ENCODE measurements around the gene AKAP3. TPM values are rescaled to one million over a fixed set of nuclear protein-coding genes. Genes with fewer than 3 reads are reported as not detected.

Gene AKAP3
- total RNA-seq, 1 experiment from 2014 or later, result 0.26 TPM

- DNase-seq (ENCODE audit: low read depth, low spot score), result no peak
- Histone ChIP-seq H3K4me3 (ENCODE audit: low read depth in 2 of 2, low read length in 2 of 2) (peak overlapping the region; percentile 85 to 99), H3K36me3 (ENCODE audit: control insufficient read depth, insufficient read depth, low read length) (peaks cover 10% of the 10 kb centered on the region), H3K27me3 (ENCODE audit: control insufficient read depth, insufficient read depth, low read length) (no peaks in the 10 kb centered on the region), H3K4me1 (ENCODE audit: control insufficient read depth, insufficient read depth, low read length) (peaks cover 5% of the 10 kb centered on the region; the same call in 1 of the 2 replicates), H3K9me3 (ENCODE audit: control insufficient read depth, insufficient read depth, low read depth, low read length) (no peaks in the 10 kb centered on the region), H3K27ac (ENCODE audit: low read length) (peak overlapping the region; percentile 91)
- intact Hi-C loops (cut with micrococcal nuclease; ENCODE audit: unreplicated experiment), result no loop called here
- no peak for TF ChIP-seq POLR2AphosphoS5 (IDR thresholded peaks at IDR 0.05; ENCODE audit: low read depth, low read length)
- TF ChIP-seq SIN3A (IDR thresholded peaks at IDR 0.05; ENCODE audit: borderline replicate concordance, insufficient read depth, low read depth, low read length), result no peak
- no peak for TF ChIP-seq REST (IDR thresholded peaks at IDR 0.05; ENCODE audit: insufficient read depth in 1 of 2, low read depth in 2 of 2, low read length in 1 of 2)
- TF ChIP-seq CTCF (IDR thresholded peaks at IDR 0.05), result no peak
- no peak for TF ChIP-seq TCF7L2 (IDR thresholded peaks at IDR 0.05; ENCODE audit: low read depth, low read length)
- no TSS peak for BruUV-seq (replicated peaks)
- ChIA-PET CTCF (interaction anchor here (0.7 kb wide), 2 partner anchors 106 to 353 kb away, joined by 3 to 7 read pairs; no protein-coding TSS in a partner anchor), POLR2A (no interaction called here)
- in situ Hi-C loops (cut with HindIII; ENCODE audit: low pct_unique_long_range_greater_than_20kb, low sequenced_read_pairs), result no loop called here
- no peak for ATAC-seq
Measured at GRCh38 chr12:4649358-4649661, 459 bp upstream of the AKAP3 start.

- ATAC-seq, result no peak
- in situ Hi-C loops (cut with HindIII; ENCODE audit: low pct_unique_long_range_greater_than_20kb, low sequenced_read_pairs) (no loop called here), intact Hi-C loops (cut with micrococcal nuclease; ENCODE audit: unreplicated experiment) (no loop called here)
- TF ChIP-seq SIN3A (IDR thresholded peaks at IDR 0.05; ENCODE audit: borderline replicate concordance, insufficient read depth, low read depth, low read length), result no peak
- TF ChIP-seq TCF7L2 (IDR thresholded peaks at IDR 0.05; ENCODE audit: low read depth, low read length), result no peak
- no peak for TF ChIP-seq CTCF (IDR thresholded peaks at IDR 0.05)
- TF ChIP-seq POLR2AphosphoS5 (IDR thresholded peaks at IDR 0.05; ENCODE audit: low read depth, low read length), result no peak
- no peak for TF ChIP-seq REST (IDR thresholded peaks at IDR 0.05; ENCODE audit: insufficient read depth in 1 of 2, low read depth in 2 of 2, low read length in 1 of 2)
- Histone ChIP-seq H3K27ac (ENCODE audit: low read length) (peak overlapping the region; percentile 91), H3K4me3 (ENCODE audit: low read depth in 2 of 2, low read length in 2 of 2) (peak overlapping the region; percentile 85 to 99), H3K9me3 (ENCODE audit: control insufficient read depth, insufficient read depth, low read depth, low read length) (no peaks in the 10 kb centered on the region), H3K36me3 (ENCODE audit: control insufficient read depth, insufficient read depth, low read length) (peaks cover 6% of the 10 kb centered on the region; the same call in 1 of the 2 replicates), H3K27me3 (ENCODE audit: control insufficient read depth, insufficient read depth, low read length) (no peaks in the 10 kb centered on the region), H3K4me1 (ENCODE audit: control insufficient read depth, insufficient read depth, low read length) (peaks cover 5% of the 10 kb centered on the region; the same call in 1 of the 2 replicates)
- BruUV-seq (replicated peaks), result no TSS peak
- ChIA-PET CTCF (no interaction called here), POLR2A (no interaction called here)
- DNase-seq (ENCODE audit: low read depth, low spot score), result no peak
Measured at GRCh38 chr12:4648104-4648500, 749 bp downstream of the AKAP3 start.

Data from Panc1 (cell line).